ENCODE data around the gene CORIN.
A peak's percentile ranks its signal among the peaks of the same experiment; 100 is the strongest.

Gene CORIN

GRCh38 chr4:47690611-47691010, 147.3 kb downstream of the CORIN start:
- H3F3A ChIP-seq (ENCODE audit: insufficient read depth): no peaks in the 10 kb centered on the region
- no peaks in the 10 kb centered on the region for H4K20me1 ChIP-seq (ENCODE audit: low read depth, low read length)
- H3K4me2 ChIP-seq (ENCODE audit: low read depth, low read length, poor library complexity, severe bottlenecking): no peak overlapping the region
- H2AFZ ChIP-seq (ENCODE audit: low read depth, low read length, severe bottlenecking): no peak overlapping the region
- H3K9me2 ChIP-seq (replicated peaks; ENCODE audit: insufficient read depth, low read length): no peaks in the 10 kb centered on the region
- H3K36me3 ChIP-seq (ENCODE audit: low read length): no peaks in the 10 kb centered on the region
- no peak overlapping the region for H3K9ac ChIP-seq (ENCODE audit: low read length)
- TF ChIP-seq CTCF (IDR thresholded peaks at IDR 0.05; ENCODE audit: insufficient read depth, low read length, poor library complexity, severe bottlenecking) (no peak), EZH2phosphoT487 (conservative IDR thresholded peaks at IDR 0.05; ENCODE audit: low read length) (no peak)
- no peaks in the 10 kb centered on the region for H3K27me3 ChIP-seq (ENCODE audit: low read length)
- H3K27ac ChIP-seq (ENCODE audit: low read depth, low read length): no peak overlapping the region
- no peak overlapping the region for H3K4me3 ChIP-seq (ENCODE audit: insufficient read depth, low read length, poor library complexity, severe bottlenecking)
- H3K79me2 ChIP-seq (ENCODE audit: insufficient read depth, low read length): no peaks in the 10 kb centered on the region
- no peaks in the 10 kb centered on the region for H3K9me3 ChIP-seq (ENCODE audit: insufficient read depth, low read length)

- Histone ChIP-seq H3K9me2 (replicated peaks; ENCODE audit: insufficient read depth, low read length) (no peaks in the 10 kb centered on the region), H3K79me2 (ENCODE audit: insufficient read depth, low read length) (no peaks in the 10 kb centered on the region), H3K36me3 (ENCODE audit: low read length) (no peaks in the 10 kb centered on the region), H3K9me3 (ENCODE audit: insufficient read depth, low read length) (no peaks in the 10 kb centered on the region), H3K27me3 (ENCODE audit: low read length) (no peaks in the 10 kb centered on the region; the same call in 1 of the 2 replicates), H3K4me2 (ENCODE audit: low read depth, low read length, poor library complexity, severe bottlenecking) (no peak overlapping the region), H3K9ac (ENCODE audit: low read length) (no peak overlapping the region), H3K27ac (ENCODE audit: low read depth, low read length) (no peak overlapping the region), H4K20me1 (ENCODE audit: low read depth, low read length) (no peaks in the 10 kb centered on the region), H2AFZ (ENCODE audit: low read depth, low read length, severe bottlenecking) (no peak overlapping the region), H3K4me3 (ENCODE audit: insufficient read depth, low read length, poor library complexity, severe bottlenecking) (no peak overlapping the region), H3F3A (ENCODE audit: insufficient read depth) (no peaks in the 10 kb centered on the region)
- TF ChIP-seq EZH2phosphoT487 (conservative IDR thresholded peaks at IDR 0.05; ENCODE audit: low read length) (no peak), CTCF (IDR thresholded peaks at IDR 0.05; ENCODE audit: insufficient read depth, low read length, poor library complexity, severe bottlenecking) (peak; percentile 76)
These were observed 151.5 kb downstream of the CORIN start for GRCh38 chr4:47686294-47686872.

GRCh38 chr4:47675806-47676205, 162.1 kb downstream of the CORIN start:
- Histone ChIP-seq H3K9ac (ENCODE audit: low read length) (no peak overlapping the region), H3K27ac (ENCODE audit: low read depth, low read length) (no peak overlapping the region), H3K27me3 (ENCODE audit: low read length) (no peaks in the 10 kb centered on the region), H2AFZ (ENCODE audit: low read depth, low read length, severe bottlenecking) (no peak overlapping the region), H3K9me3 (ENCODE audit: insufficient read depth, low read length) (no peaks in the 10 kb centered on the region), H3K79me2 (ENCODE audit: insufficient read depth, low read length) (no peaks in the 10 kb centered on the region), H4K20me1 (ENCODE audit: low read depth, low read length) (no peaks in the 10 kb centered on the region), H3K4me2 (ENCODE audit: low read depth, low read length, poor library complexity, severe bottlenecking) (no peak overlapping the region), H3F3A (ENCODE audit: insufficient read depth) (no peaks in the 10 kb centered on the region), H3K9me2 (replicated peaks; ENCODE audit: insufficient read depth, low read length) (no peaks in the 10 kb centered on the region), H3K4me3 (ENCODE audit: insufficient read depth, low read length, poor library complexity, severe bottlenecking) (no peak overlapping the region), H3K36me3 (ENCODE audit: low read length) (no peaks in the 10 kb centered on the region)
- TF ChIP-seq EZH2phosphoT487 (conservative IDR thresholded peaks at IDR 0.05; ENCODE audit: low read length): no peak
- no peak for TF ChIP-seq CTCF (IDR thresholded peaks at IDR 0.05; ENCODE audit: insufficient read depth, low read length, poor library complexity, severe bottlenecking)
